Subcutaneous abdominal adipose tissue (tissue), 5 donors: ENCODE measurements around the gene CFAP92.

Experiments
- H3K27ac ChIP-seq: one replicate; pipeline ENCODE4 v1.7.0; 2013; ENCODE audit warnings: low read depth, mild to moderate bottlenecking, inconsistent platforms, low read length, moderate library complexity
- H3K27me3 ChIP-seq, 5 donors: one replicate each; pipeline ENCODE4 v1.7.0; 2013; ENCODE audit warnings: low read length in 5 of 5, inconsistent platforms in 1 of 5; ENCODE audit not compliant: control insufficient read depth in 5 of 5, insufficient read depth in 4 of 5
- H3K36me3 ChIP-seq, 5 donors: one replicate each; pipeline ENCODE4 v1.7.0; 2013; ENCODE audit warnings: low read length in 5 of 5; ENCODE audit not compliant: control insufficient read depth in 5 of 5, insufficient read depth in 5 of 5
- H3K4me1 ChIP-seq, 5 donors: one replicate each; pipeline ENCODE4 v1.7.0; 2013; ENCODE audit warnings: low read length in 5 of 5, mild to moderate bottlenecking in 3 of 5, moderate library complexity in 1 of 5; ENCODE audit not compliant: control insufficient read depth in 5 of 5, insufficient read depth in 5 of 5
- H3K4me3 ChIP-seq, 5 donors: one replicate each; pipeline ENCODE4 v1.7.0; 2013; ENCODE audit warnings: low read length in 5 of 5, low read depth in 1 of 5
- H3K9ac ChIP-seq, 5 donors: one replicate each; pipeline ENCODE4 v1.7.0; 2013; ENCODE audit warnings: low read length in 5 of 5, mild to moderate bottlenecking in 4 of 5, moderate library complexity in 3 of 5
- H3K9me3 ChIP-seq, 5 donors: one replicate each; pipeline ENCODE4 v1.7.0; 2013; ENCODE audit warnings: low read length in 5 of 5; ENCODE audit not compliant: control insufficient read depth in 5 of 5
- donor health status: healthy.
- donor health status: healthy.
- donor health status: healthy.
- donor health status: healthy.
- donor health status: healthy.

Gene CFAP92

GRCh38 chr3:129007792-129008191, 13.9 kb upstream of the CFAP92 start:
- Histone ChIP-seq H3K27ac (no peak overlapping the region), H3K4me3 (no peak overlapping the region), H3K27me3 (peaks cover 8 to 15% (median 10%) of the 10 kb centered on the region in 5 donors), H3K9me3 (no peaks in the 10 kb centered on the region), H3K4me1 (peaks cover 0 to 29% (median 8%) of the 10 kb centered on the region in 5 donors), H3K36me3 (peaks cover 0 to 3% (median 0%) of the 10 kb centered on the region in 5 donors), H3K9ac (no peak overlapping the region)

- H3K4me3 ChIP-seq, result no peak overlapping the region
- H3K27ac ChIP-seq, result no peak overlapping the region
- H3K9me3 ChIP-seq, result no peaks in the 10 kb centered on the region
- peaks cover 0 to 3% (median 0%) of the 10 kb centered on the region in 5 donors for H3K36me3 ChIP-seq
- H3K27me3 ChIP-seq, result peaks cover 9 to 25% (median 18%) of the 10 kb centered on the region in 5 donors
- H3K9ac ChIP-seq, result no peak overlapping the region
- H3K4me1 ChIP-seq, result peaks cover 1 to 37% (median 13%) of the 10 kb centered on the region in 5 donors
These were observed 13.0 kb upstream of the CFAP92 start for GRCh38 chr3:129006864-129007263.

DNA sequence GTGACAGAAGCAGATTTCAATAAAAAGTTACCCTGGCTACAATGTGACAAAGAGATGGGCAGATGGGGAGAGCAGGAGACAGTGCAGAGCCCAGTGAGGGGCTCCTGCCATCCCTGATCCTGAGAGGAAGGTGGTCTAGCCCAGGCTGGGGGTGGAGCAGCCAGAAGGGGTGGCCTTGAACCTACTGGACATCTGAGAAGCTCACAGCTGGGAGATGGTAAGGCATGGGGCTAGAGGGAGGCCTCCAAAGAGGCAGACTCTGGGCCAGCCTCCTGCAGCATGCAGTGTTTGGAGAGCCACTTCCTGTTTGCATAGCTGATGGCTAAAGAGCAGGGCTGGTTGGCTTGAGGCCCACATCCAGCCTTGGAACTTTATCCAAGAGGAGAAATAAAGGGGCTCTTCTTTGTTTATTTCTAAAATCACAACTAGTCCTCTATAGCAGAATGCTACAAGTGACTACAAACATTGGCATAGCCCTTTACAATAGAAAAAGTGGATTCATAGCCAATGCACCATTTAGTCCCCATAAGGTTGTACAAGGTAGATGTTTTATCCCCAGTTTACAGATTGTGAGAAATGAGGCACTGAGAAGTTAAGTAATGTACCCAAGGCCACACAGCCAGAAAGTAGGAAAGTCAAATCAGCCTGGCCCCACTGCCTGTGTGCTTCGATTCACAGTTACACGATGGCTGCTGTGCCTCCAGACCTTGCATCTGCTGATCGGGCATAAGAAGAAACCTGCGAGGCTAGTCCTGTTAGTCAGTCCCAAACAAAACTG, 11.8 kb upstream of the CFAP92 start:
- Histone ChIP-seq H3K4me1 (peaks cover 6 to 47% (median 25%) of the 10 kb centered on the region in 5 donors), H3K9ac (no peak overlapping the region), H3K9me3 (no peaks in the 10 kb centered on the region), H3K27me3 (peaks cover 18 to 33% (median 29%) of the 10 kb centered on the region in 5 donors), H3K36me3 (peaks cover 0 to 3% (median 0%) of the 10 kb centered on the region in 5 donors), H3K4me3 (no peak overlapping the region), H3K27ac (no peak overlapping the region)

DNA sequence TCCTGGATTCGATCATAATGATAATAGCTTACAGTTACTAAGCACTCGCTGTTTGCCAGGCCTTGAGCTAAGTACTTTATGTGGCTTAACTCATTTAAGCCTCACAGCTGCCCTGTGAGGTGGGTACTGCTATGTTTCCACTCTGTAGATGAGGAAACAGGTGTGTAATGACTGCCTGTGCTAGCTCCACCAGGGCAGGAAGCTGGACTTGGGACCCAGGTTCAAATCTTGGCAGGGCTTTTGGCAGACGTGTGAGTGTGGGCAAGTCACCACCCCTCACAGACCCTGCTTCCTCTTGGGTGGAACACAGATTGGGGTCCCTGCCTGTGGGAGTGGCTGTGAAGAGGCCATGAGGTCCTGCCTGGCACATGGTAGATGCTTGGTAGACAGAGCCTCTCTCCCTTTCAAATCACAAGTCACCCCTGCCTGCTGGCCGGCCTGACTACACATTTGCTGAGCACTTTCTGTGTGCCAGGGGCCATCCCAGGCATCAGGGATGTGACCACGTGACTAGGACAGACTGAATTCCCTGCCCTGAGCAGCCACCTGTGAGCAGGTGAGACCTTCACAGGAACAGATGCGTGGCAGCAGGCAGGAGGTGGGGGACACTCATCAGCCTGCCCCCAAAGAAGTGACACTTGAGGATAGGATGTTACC, 10.9 kb upstream of the CFAP92 start:
- Histone ChIP-seq H3K27ac (no peak overlapping the region), H3K4me3 (no peak overlapping the region), H3K4me1 (peaks cover 10 to 54% (median 32%) of the 10 kb centered on the region in 5 donors), H3K36me3 (peaks cover 0 to 3% (median 0%) of the 10 kb centered on the region in 5 donors), H3K9ac (no peak overlapping the region), H3K27me3 (peaks cover 18 to 40% (median 32%) of the 10 kb centered on the region in 5 donors), H3K9me3 (no peaks in the 10 kb centered on the region)

GRCh38 chr3:129003578-129004112, 9.8 kb upstream of the CFAP92 start:
- Histone ChIP-seq H3K4me3 (peak overlapping the region in 1 of 5 donors; percentile 29), H3K36me3 (peaks cover 0 to 3% (median 0%) of the 10 kb centered on the region in 5 donors), H3K4me1 (peaks cover 10 to 54% (median 32%) of the 10 kb centered on the region in 5 donors), H3K9me3 (no peaks in the 10 kb centered on the region), H3K27me3 (peaks cover 18 to 40% (median 32%) of the 10 kb centered on the region in 5 donors), H3K27ac (no peak overlapping the region), H3K9ac (no peak overlapping the region)

DNA sequence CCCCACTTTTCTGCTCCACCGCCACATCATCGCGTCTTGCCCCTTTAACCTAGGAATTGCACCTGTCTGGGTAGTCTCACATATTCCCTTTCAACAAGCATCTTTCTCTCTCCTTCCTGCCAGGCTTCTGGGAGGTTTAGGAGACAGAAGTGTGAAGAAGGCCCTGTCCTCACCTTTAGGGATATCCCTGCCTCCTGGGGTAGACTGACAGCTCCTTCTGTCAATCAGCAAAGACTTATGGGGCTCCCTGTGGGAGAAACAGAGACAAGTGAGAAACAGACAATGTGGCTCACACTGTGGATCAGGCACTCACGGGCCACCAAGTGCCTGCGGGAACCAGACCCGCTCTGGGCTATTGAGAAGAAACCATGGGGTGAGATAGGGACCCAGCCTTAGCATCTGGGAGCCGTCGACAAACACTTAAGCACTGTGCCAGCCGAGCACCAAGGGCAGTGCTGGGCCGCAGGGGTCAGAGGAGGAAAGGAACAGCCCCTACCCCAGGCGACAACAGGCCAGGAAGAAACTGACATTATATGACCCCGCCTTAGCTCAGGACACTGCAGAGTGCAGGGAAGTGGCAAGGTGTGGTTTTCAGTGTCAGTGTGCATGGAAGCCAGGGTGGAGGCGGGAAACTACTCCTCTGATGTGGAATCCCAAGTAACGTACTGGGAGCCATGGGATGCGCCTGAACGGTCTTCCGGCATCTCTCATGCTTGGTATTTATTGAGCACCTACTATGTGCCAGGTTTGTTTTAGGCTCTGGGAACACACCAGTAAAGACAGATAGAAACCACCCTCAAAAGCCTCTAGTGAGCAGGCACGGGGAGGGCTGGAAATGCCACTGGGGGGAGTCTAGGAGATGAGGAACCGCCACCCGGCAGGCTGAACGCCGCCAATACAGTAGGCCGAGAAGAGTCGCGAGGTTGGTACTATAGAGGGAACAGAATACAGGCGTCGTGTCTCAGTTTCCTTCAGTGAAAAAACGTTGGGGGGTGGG, 9.0 kb upstream of the CFAP92 start:
- H3K27ac ChIP-seq, result no peak overlapping the region

DNA sequence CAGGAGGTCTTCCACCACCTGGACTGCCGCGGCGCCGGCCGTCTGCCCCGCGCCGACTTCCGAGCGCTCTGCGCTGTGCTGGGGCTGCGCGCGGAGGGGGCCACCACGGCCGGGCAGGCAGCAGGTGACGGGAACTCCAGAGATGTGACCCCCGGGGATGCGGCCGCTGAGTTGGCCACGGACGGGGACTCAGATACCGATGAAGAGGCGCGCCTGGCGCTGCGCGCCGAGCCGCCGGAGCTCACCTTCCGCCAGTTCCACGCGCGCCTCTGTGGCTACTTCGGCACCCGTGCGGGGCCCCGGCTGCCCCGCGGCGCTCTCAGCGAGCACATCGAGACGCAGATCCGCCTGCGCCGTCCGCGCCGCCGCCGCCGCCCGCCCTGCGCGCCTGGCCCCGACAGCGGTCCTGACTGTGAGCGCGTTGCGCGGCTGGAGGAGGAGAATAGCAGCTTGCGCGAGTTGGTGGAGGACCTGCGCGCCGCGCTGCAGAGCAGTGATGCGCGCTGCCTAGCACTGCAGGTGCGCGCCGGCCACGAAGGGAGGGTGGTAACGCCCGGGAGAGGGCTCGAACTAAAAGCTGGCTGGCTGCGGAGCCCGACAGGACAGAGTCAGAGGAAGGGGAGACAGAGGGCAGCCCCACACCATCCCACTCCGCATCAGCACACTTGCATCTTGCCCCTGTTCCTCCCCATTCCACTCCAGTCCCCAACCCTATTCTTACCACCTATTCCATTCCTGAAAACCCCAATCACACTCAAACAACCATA, 8.1 kb upstream of the CFAP92 start:
- Histone ChIP-seq H3K27me3 (peaks cover 18 to 40% (median 32%) of the 10 kb centered on the region in 5 donors), H3K9me3 (no peaks in the 10 kb centered on the region), H3K4me3 (peak overlapping the region in 4 of 5 donors; percentile 63 to 73 (median 70)), H3K9ac (no peak overlapping the region), H3K27ac (no peak overlapping the region), H3K4me1 (peaks cover 10 to 54% (median 34%) of the 10 kb centered on the region in 5 donors), H3K36me3 (peaks cover 0 to 3% (median 0%) of the 10 kb centered on the region in 5 donors)

More for the DNA sequence above, 9.0 kb upstream of the CFAP92 start:
- H3K9me3 ChIP-seq, result no peaks in the 10 kb centered on the region
- H3K36me3 ChIP-seq, result peaks cover 0 to 3% (median 0%) of the 10 kb centered on the region in 5 donors
- H3K27me3 ChIP-seq, result peaks cover 18 to 40% (median 32%) of the 10 kb centered on the region in 5 donors
- peaks cover 10 to 54% (median 34%) of the 10 kb centered on the region in 5 donors for H3K4me1 ChIP-seq
- H3K9ac ChIP-seq, result no peak overlapping the region
- peak overlapping the region in 2 of 5 donors; percentile 72 to 73 for H3K4me3 ChIP-seq

DNA sequence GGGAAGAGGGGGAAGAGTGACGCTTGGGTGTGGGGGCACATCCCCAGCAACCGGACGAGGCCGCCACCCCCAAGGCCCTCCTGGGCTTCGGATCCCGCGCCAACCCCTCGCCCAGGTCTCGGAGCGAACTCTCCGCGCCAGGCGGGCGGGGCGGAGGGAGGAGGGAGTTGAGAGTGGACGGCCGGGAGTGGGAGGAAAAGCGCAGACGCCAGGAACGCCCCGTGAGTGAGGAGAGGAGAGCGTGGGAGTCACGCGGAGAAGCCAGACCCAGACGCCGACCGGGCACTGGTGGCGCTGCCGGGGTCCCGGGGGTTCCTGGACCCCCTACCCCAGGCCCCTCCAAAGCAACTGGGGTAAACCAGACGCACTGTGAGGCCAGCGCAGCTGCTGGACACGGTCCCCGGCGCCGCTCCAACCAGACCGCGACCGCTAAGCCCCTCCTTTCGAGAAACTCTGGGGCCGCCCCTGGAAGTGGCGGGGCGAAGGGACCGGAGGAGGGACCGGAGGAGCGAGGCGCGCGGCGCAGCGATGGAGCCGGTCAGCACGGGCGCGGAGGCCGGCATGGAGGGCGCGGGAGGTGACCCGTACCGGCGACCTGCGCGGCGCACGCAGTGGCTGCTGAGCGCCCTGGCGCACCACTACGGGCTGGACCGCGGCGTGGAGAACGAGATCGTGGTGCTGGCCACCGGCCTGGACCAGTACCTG, 7.4 kb upstream of the CFAP92 start, which contains the start of gene EFCC1:
TSS of gene EFCC1 (plus strand) at position 204 of the 705 bp plus-strand sequence. CDS start at position 529, 325 bp downstream.
- H3K9me3 ChIP-seq, result no peaks in the 10 kb centered on the region
- no peak within 1 kb of the TSS for H3K27ac ChIP-seq
- peak within 1 kb of the TSS in 3 of 5 donors; percentile 41 to 63 (median 52) for H3K9ac ChIP-seq
- H3K27me3 ChIP-seq, result peaks cover 19 to 40% (median 32%) of the 10 kb centered on the region in 5 donors
- peaks cover 10 to 53% (median 34%) of the 10 kb centered on the region in 5 donors for H3K4me1 ChIP-seq
- peak within 1 kb of the TSS; percentile 51 to 73 (median 67) for H3K4me3 ChIP-seq
- peaks cover 0 to 3% (median 0%) of the 10 kb centered on the region in 5 donors for H3K36me3 ChIP-seq
